GM19043 (cell line): ENCODE data around the gene ABLIM2.
"Not testable (repeated sequence)": the region's sequence is repeated elsewhere in the genome, so short reads cannot be mapped to it uniquely, and the experiment has no call there.

Source experiments
- ATAC-seq: cut with Tn5 transposase; IDR thresholded peaks from one replicate; pipeline ENCODE4 v1.9.1; 2021; ENCODE audit warnings: low read depth; ENCODE audit not compliant: unreplicated experiment

ABLIM2 gene

DNA sequence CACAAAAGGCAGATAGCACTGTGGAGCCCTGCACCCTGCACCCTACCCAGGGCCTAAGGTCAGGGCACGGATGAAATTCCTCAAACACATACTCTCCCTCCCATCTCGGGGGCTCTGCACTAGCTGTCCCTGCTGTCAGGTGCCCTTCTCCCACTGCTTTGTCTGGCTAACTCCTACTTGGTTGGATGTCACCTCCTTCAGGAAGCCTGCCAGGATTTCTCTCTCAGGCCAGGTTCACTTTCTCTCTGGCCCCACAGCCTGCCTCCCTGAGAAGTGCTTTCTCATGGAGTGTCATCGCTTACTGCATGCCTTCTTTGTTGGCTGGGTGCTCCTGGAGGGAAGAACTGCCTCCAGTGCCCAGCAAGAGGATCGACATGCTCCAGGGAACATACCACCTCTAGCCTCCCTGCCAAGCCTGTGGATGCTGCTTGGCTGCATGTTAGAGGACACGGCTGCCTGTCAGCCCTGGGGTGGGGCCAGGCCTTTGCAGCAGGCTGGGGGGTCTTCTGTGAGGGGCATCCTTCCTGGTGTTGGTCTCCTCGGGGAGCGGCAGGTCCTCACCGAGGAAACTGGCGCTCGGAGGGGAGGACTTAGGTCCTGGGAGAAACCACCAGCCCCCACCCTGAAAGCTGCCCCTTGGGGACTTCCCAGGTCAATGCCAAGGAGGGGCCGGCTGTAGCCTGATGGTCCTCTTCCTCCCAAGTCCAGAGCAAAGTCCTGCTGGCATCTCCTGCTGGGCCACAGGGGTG, 15.0 kb downstream of the ABLIM2 start:
- no peak for ATAC-seq

DNA sequence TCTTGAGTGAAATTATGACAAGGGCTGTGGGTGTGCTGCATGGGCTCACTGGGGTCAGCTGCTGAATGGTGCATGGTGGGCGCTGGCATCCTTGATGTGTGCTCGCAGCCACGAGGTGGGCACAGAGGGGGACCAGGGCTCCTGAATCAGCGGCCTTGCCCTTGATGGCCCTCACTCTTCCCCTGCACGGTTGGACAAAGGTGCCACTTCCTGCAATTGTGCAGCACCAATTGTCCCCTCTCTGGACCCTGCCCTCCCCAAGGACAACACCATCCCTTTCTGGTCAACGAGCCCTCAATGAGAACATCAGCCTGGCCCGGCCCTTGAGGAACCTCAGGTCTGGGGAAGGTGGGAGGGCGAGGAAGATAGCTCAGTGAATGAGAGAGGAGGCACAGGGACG, 16.1 kb downstream of the ABLIM2 start:
- no peak for ATAC-seq

DNA sequence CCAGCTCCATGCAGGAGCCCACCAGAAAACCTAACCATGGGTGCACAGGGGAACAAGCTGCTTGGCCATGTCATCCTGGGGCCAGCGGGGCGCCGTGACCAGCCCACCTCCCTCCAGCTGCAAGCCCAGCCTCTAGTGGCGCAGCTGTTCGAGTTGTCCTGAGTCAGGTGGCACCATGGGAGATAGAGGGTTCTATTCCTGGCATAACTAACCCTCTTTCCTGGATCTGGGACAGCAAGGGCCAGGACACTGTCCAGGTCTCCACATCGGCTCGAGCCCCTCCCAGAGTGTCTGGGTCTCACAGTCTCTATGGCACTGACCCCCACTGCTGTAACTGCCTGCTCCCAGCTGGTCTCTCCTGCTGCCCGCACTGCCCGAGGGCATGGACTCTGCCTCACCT, 16.7 kb downstream of the ABLIM2 start:
- ATAC-seq = no peak

DNA sequence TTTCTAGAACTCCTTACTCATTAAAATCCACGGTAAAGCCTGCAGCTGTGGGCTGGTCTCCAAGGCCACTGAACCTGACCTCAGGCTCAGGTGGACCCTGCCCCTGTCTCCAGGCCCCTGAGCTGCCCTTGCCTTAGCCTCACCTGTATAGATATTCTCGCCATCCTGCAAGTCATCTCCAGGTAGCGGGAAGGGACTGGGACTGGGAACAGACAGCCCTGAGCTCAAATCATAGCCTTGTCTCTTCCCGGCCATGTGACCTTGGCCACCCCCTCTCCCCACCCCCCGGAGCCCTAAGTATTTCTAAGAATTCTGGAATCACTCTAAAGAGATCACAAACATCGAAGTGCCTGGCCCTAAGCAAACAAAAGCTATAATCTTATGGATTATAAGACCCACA, 17.7 kb downstream of the ABLIM2 start:
- ATAC-seq = no peak

DNA sequence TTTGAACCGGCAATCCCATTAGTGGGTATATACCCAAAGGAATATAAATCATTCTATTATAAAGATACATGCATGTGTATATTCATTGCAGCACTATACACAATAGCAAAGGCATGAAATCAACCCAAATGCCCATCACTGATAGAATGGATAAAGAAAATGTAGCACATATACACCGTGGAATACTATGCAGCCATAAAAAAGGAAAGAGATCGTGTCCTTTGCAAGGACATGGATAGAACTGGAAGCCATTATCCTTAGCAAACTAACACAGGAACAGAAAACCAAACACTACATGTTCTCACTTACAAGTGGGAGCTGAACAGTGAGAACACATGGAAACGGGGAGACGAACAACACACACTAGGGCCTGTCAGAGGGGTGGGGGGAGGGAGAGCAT, 18.9 kb downstream of the ABLIM2 start:
- ATAC-seq = not testable (repeated sequence)

DNA sequence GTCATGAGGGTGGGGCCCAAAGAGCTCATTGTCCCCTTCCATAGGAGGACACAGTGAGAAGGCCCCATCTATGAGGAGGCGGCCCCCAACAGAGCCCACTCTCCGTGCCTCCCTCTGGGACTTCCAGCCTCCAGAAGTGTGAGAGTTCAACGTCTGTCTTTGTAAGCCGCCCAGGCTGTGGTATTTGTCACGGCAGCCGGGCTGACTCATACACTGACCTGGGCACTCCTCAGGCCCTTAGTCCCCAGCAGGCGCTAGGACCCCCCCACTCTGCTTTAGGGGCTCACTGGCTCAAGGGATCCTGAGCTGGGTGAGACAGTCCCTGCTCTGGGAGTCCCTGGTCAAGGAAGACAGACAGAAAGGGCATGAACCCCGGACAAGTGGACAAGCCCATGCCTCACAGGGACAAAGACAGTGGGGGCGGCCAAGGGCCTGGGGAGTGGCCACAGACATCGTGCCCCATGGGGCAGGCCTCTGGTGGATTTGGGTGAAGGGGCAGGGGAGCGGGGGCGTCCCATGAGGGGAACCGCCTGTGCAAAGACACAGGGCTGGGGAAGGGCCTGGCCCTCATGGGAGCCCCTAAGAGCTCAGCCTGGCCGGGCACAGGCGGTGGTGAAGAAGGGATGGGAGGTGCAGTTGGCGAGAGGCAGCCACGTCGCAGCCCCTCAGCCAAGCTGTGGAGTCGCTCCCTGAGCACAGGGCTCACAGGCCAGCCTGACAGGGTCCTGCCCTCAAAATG, 21.5 kb downstream of the ABLIM2 start:
- no peak for ATAC-seq

DNA sequence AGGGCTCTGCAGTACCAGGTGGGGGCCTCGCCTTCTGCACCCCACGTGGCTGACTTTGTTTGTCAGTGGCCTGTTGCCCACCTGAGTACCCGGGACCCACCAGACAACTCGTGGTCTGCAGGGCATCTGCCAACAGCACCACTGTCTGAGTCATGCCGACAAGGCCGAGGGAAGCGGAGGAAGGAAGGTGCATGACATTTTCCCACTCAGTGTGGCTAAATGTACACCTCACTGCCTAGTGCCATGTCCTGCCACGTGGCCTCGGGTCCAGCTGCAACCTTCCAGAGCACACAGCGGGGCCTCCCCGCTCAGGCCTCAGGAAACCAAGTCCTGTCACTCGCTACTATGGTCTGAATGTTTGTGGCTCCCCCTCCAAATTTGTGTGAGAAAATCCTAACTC, 22.1 kb downstream of the ABLIM2 start:
- ATAC-seq = no peak

DNA sequence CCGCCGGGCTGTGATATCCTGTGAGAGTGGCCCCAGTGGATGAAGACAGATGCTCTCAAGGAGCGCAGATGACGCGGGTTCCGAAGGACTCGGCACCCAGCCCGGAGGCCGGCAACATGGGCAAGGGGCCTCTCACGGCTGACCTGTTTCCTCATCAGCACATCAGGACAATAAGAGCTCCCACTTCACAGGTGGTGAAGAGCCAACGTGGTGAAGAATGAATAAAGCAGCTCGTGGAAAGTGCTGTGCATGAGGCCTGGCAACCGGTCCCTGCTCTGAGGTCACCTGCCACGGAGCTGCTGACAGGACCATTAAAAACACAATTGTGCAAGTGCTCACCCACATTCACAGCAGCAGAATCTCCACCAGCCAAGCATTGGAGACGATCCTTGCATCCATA, 22.9 kb downstream of the ABLIM2 start:
- ATAC-seq = no peak

DNA sequence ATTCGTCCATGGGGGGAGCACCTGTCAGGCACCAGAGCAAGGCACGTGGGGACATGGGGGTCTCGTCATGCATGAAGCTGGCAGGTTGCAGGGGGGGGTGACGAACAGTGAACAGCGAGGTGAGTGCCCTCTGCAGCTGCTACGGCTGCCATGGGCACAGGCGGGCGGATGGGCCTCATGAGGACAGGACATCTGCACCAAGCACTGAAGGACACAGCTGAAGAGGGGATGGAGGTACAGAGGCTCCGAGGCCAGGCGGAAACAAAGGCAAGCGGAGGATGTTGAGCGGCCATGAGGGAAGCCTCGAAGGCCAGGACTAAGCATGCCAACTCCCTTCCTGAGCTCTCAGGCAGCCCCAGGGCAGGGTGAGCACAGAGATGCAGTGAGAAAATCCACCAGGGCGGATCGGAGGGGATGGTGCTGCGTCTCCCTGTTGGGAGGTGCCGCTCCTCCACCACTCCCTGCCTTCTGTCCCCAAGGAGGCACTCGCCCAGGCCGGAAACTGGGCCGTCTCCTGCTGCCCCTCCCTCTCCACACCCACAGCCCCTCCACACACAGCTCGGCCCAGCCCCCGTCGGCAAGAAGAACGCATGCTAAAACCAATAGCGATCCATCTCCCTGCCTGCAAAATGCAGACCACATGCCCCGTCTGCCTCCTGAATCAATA, 24.6 kb downstream of the ABLIM2 start:
- no peak for ATAC-seq

DNA sequence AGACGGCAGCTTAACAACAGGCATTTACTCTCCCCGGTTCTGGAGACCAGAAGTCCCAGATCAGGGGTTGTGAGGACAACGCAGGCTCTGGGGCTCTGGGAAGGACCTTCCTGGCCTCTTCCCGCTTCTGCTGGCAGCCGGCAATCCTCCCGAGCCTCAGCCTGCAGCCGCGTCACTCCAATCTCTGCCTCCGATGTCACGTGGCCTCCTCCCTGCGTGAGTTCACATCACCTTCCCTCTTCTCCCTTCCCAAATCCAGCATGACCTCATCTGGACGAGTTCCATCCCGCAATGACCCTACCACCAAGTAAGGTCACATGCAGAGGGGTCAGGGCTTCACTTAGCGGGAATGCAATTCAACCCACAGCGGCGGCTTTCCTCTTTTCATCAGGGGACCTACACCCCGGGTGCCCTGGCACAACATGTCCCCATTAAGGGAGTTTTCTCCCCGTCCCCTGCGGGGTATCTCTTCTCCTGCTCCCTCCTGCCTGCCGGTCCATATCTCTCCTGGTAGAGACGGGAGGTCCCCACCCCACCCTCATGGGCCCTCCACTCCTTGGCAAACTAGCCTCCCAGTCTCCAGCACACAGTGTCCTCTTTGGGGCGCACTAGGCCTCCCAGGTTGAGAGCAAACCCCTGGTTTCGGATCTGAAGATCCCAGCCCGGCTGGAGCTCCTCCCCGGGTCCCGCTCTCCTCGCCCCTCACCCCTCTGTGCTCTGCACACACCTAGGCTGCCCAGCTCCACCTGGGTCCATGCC, 25.5 kb downstream of the ABLIM2 start:
- ATAC-seq = no peak

DNA sequence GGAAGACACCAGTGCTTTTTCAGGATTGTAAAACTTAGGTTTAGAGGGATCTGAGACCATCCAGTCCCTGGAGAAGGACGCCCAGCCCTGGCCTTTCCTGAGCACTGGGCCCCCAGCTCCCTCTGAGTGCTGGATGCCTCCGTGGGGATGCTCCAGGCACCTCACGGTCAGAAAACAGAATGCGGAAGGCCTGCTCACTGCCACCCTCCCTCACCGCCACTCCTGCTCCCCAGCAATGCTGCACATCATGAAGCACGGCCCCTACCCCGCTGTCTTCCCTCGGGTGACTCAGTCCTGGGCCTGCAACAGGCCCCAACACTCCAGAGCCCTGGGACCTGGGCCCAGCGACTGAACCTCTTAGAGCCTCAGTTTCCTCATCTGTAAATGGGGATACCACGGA, 26.2 kb downstream of the ABLIM2 start:
- no peak for ATAC-seq

DNA sequence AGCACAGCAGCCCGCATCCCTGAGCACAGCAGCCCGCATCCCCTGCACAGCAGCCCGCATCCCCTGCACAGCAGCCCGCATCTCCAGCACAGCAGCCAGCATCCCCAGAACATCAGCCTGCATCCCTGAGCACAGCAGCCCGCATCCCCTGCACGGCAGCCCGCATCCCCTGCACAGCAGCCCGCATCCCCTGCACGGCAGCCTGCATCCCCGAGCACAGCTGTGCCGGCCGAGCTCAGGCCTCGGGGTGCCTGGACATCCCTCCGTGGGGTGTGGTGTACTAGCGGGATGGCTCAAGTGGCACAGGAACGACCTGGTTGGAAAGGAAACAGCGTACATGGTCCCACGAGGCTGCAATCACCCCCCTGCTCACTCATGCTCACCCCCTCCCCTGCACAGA, 26.8 kb downstream of the ABLIM2 start:
- ATAC-seq = no peak

DNA sequence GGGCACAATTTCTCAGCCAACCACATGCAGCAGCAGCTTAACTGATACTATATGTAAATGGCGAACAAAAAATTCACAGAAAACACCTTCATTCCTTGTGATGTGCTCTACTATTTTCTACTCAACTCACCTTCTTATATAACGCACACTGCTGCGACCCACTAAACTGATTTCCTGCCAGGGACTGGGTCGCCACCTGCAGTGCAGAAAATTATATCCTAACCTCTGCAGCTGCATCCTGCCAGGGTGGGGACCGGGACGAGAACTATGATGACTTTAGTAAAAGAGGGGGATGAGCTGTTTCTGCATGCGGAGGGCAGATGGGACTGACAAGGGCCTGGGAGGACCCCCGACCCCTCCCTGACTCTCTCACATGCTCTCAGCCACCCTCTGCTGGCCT, 27.4 kb downstream of the ABLIM2 start:
- no peak for ATAC-seq

DNA sequence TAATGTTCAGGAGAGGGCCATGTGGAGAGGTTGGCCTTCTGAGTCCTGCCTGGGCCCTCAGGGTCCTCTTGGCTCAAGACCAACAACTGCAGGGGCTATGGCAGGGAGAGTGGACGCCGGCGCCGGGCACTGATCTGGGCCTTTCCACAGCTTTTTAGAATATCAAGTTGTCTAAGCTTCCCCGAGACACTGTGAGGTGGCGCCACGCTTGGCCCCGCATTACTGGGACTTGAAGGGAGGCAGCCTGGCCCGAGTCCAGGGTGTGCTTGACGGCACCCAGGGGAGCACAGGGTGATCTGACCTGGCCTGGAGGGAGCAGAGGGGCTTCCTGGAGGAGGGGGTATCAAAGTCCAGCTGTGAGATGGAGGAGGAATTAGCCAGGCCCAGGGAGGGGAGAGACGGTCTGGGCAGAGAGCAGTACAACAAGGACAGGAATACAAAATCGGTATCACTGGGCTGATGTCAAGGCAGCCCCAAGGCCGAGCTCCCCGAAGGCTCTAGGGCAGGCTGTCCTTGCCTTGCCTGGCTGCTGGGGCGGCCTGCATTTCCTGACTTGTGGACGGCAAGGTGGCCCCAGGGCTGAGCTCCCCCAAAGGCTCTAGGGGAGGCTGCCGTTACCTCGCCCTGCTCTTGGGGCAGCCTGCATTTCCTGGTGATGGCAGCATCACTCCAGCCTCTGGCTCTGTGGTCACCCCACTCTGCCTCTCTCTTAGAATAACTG, 28.1 kb downstream of the ABLIM2 start:
- ATAC-seq = no peak

DNA sequence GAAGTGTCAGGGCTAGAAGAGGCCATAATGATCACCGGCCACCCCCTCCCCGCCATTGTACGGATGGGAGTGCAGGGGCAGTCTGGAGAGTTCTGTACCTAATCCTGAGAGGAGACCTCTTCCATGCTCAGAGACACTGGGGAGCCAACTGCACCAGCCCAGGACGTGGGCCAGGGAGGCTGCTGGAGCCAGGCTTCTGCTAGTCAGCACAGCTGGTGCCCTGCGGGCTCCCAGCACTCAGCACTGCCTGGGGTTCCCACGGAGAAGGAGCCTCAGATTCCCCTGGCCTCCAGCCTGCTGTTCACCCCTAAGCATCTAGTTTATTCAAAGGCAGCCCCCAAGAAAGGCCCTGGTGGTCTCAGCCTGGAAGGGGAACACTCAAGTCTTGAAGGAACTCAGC, 28.8 kb downstream of the ABLIM2 start:
- ATAC-seq = no peak

DNA sequence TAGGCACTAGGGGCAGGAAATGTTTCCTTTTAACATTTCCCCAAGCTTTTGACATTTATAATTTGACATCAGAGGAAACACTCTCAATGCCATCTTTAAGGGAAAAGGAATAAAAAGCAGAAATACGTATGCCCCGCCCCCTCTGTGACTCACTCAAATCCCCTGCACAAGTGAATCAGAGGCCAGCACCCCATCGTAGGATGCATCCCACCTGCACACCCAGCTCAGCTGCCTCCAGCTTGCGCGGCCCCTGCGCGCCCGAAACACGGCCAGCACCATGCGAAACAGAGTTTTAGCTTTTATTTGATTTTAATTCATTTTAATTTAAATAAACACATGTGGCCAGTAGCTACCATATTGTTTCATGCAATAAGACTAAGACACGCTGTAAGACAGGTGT, 29.5 kb downstream of the ABLIM2 start:
- no peak for ATAC-seq

DNA sequence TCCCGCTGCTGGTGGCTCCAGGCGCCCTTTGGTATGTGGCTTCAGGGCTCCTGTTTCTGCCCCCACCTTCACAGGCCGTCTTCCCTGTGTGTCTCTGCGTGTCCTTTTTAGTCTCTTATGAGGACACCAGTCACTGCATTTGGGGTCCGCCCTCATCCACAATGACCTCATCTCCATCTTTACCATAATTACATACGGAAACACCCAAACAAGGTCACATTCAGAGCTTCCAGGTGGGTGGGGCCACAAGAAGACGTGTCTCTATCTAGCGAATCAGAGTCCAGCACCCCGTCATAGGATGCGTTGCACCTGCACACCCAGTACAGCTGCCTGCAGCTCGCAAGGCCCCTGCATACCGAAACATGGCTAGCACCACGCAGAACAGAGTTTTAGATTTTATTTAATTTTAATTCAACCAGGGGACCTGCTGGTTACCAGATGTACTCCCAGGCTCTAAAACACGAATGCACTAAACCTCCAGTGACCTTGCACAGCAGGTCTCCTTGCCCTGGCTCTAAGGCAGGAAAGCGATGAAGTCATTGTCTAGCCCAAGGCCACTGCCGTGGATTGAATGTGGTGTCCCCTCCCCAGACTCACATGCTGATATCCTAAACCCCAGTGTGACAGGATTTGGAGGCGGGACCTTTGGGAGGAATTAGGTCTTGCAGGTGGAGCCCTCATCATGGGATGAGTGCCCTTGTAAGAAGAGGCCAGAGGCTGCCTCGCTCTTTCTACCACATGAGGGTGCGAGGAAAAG, 30.3 kb downstream of the ABLIM2 start:
- ATAC-seq = no peak

DNA sequence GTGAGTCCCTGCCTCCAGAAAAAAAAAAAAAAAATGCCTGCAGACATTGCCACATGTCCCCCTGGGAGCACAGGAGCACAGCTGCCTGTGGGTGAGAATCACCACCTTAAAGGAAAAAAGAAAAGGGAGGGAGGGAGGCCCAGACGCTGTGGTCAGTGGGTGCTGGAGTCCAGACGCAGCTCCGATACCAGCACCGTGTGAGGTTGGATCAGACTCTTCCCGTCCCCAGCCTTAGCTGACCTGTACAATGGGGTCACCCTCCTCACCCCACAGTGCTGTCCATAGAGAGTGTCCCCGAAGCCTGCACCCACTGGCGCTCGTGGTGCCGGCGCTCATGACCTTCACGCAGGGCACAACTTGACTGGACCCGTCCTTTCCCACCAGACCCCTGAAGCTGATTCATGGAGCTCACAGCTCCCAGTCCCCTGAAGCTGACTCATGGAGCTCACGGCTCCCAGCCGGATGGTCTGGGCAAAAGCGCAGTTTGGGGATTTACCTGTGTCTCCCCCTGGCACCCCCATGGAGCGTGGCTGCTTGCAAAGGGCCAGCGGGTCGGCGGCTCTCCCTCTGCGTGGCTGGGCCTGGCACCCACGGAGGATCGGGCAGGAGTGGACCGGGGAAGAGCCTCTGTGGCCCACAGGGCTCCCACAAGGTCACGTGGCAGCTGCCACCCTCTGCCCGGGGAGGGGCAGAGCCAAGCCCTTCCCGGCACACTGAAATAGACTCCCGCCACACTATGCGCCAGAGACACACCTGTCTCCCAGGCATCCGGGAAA, 31.4 kb downstream of the ABLIM2 start:
- ATAC-seq = no peak

DNA sequence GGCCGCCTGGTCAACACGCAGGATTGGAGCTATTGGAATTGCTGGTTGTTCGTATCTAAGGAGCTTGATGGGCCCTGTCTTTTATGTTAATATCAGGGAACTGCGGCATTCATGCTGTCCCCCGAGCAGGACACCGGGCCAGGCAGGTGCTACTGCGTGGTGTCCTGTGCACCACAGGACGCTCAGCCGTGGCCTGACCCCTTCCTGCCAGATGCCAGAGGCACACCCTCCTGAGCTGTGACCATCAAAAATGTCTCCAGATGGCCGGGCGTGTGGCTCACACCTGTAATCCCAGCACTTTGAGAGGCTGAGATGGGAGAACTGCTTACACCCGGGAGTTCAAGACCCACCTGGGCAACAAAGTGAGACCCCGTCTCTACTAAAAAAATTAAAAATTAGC, 32.1 kb downstream of the ABLIM2 start:
- no peak for ATAC-seq
